Fibroblast of lung (primary cell): ENCODE data around the gene STOML1.
A peak's percentile ranks its signal among the peaks of the same experiment; 100 is the strongest.

Experiments used
- EZH2 ChIP-seq: IDR thresholded peaks from 2 replicates; pipeline ENCODE4 v1.5.1; 2012; ENCODE audit warnings: low read length, control low read depth, mild to moderate bottlenecking; ENCODE audit errors: missing control alignments
- TF ChIP-seq, protein P1 (sequence below), 2 donors: IDR thresholded peaks in 1 of 2; conservative IDR thresholded peaks in 1 of 2; 1 replicate in 1 of 2; 2 replicates in 1 of 2; pipeline ENCODE4 v1.5.1; 2011 to 2012; ENCODE audit warnings: low read length in 2 of 2, control low read depth in 1 of 2, inconsistent platforms in 1 of 2, low read depth in 1 of 2, mild to moderate bottlenecking in 1 of 2

DNA sequence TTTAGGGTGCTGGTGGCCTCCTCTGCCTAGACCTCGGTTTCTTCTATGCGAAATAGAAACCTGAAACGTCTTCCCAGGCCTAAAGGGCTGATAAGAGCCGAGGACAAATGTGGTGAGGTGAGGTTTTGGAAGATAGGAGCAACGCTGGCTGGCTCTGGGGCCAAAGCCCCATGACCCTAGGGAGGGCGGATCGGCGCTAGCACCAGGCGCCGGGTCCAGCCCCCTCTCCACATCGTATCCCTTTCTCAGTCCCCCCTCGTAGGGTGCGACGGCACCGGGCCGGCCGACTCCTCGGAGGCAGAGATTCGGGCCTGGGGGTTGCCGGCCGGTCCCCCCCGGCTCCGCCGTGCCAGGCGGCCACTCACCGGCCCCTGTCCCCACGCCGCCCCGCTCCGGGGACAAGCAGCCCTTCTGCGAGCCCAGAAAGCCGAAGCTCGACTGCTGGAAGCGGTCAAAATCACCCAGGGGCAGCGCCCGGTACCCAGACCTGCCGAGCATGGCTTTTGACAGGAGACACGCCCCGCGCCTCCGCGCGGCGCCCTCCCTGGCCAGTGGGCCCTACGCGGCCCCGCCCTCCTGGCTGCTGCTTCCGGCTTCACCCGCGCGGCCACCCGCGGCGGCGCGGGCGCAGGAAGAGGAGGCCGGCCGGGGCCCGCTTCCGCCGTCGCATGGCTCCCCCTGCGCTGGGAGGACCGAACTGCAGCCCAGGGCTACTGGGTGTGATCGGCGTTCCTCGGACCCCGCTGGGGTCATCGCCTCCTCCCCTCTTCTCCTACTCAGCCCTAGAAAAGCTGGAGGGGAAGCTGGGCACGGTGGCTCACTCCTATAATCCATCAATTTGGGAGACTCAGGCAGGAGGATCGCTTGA, at the start of gene STOML1:
- TF ChIP-seq, protein P1, sequence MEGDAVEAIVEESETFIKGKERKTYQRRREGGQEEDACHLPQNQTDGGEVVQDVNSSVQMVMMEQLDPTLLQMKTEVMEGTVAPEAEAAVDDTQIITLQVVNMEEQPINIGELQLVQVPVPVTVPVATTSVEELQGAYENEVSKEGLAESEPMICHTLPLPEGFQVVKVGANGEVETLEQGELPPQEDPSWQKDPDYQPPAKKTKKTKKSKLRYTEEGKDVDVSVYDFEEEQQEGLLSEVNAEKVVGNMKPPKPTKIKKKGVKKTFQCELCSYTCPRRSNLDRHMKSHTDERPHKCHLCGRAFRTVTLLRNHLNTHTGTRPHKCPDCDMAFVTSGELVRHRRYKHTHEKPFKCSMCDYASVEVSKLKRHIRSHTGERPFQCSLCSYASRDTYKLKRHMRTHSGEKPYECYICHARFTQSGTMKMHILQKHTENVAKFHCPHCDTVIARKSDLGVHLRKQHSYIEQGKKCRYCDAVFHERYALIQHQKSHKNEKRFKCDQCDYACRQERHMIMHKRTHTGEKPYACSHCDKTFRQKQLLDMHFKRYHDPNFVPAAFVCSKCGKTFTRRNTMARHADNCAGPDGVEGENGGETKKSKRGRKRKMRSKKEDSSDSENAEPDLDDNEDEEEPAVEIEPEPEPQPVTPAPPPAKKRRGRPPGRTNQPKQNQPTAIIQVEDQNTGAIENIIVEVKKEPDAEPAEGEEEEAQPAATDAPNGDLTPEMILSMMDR (conservative IDR thresholded peaks at IDR 0.05 in 1 of 2, IDR thresholded peaks at IDR 0.05 in 1 of 2; ENCODE audit: low read depth in 1 of 2, low read length in 2 of 2), result peak; percentile 61 to 74
- TF ChIP-seq EZH2, result no peak
